Ovary (tissue), 9 donors: ENCODE results near the gene SORBS1. TPM values are rescaled to one million over a fixed set of nuclear protein-coding genes. Genes with fewer than 3 reads are reported as not detected.

ENCODE experiments used
- DNase-seq, 5 donors: peaks; one replicate each; pipeline ENCODE4 v3.0.0-alpha.2; 2019 to 2020
- H3K27ac ChIP-seq, 2 donors: fragments of 200-600 bp; one replicate each; pipeline versions ENCODE4 v1.5.1 to v1.8.0; 2019 to 2022
- H3K27me3 ChIP-seq: fragments of 200-600 bp; one replicate; pipeline ENCODE4 v1.8.0; 2022
- H3K36me3 ChIP-seq: fragments of 200-600 bp; sonication (generic); one replicate; pipeline ENCODE4 v1.5.1; 2019
- H3K4me1 ChIP-seq: one replicate; pipeline ENCODE4 v1.8.1; 2013; ENCODE audit warnings: mild to moderate bottlenecking, moderate library complexity; ENCODE audit not compliant: insufficient read depth
- H3K4me3 ChIP-seq: fragments of 200-600 bp; sonication (generic); one replicate; pipeline ENCODE4 v1.5.1; 2017
- H3K9me3 ChIP-seq, 2 donors: fragments of 200-600 bp in 1 of 2; sonication (generic) in 1 of 2; one replicate each; pipeline versions ENCODE4 v1.5.1 to v1.8.1; 2013 to 2019; ENCODE audit warnings: mild to moderate bottlenecking in 1 of 2, moderate library complexity in 1 of 2
- CTCF ChIP-seq, 3 donors: fragments of 450-650 bp in 2 of 3; fragments of 200-600 bp in 1 of 3; IDR thresholded peaks; one replicate each; pipeline versions ENCODE4 v1.5.1 to v1.8.0; 2016 to 2022; ENCODE audit warnings: antibody characterized with exemption in 3 of 3, mild to moderate bottlenecking in 1 of 3
- EP300 ChIP-seq: sonication (generic); formaldehyde crosslinking; IDR thresholded peaks from one replicate; pipeline ENCODE4 v1.6.1; 2017; ENCODE audit warnings: antibody characterized with exemption
- POLR2A ChIP-seq: fragments of 450-650 bp; IDR thresholded peaks from one replicate; pipeline ENCODE4 v1.6.1; 2017; ENCODE audit warnings: antibody characterized with exemption, mild to moderate bottlenecking, moderate library complexity
- whole genome bisulfite sequencing, 3 donors: extraction: QIAGEN DNeasy Blood & Tissue Kit in 1 of 3; methylation state at CpG; one replicate each; pipeline versions ENCODE4 v1.1.5 to v1.1.7; 2013 to 2017; 5-methylcytosine and 5-hydroxymethylcytosine counted together
- intact Hi-C, 4 donors: fragments of 100-400 bp; cut with DNase I; formaldehyde crosslinking; loops; one replicate each; pipeline versions ENCODE4 v1.11.0 to v1.15.1; 2022 to 2023
- polyA plus RNA-seq, 2 donors: library from polyadenylated mRNA; stranded (reverse); fragments of 200-250 nt in 1 of 2; fragments of 350-450 nt in 1 of 2; fragmentation: Illumina TruSeq in 1 of 2; extraction: RNeasy Lipid Tissue Mini Kit (QIAGEN cat#74804) in 1 of 2; gene quantifications; one replicate each; pipeline ENCODE4 v1.2.3, GENCODE V29; 2013 to 2014
- total RNA-seq, 7 donors: library from RNA; depleted of rRNA in 2 of 7; stranded (reverse); fragments of >200 nt in 2 of 7; fragmentation: NEBNext Ultra II Directional in 3 of 7; extraction: Animal tissue kit (Norgen Biotek cat#: 25700) in 3 of 7; gene quantifications; one replicate each; pipeline versions ENCODE4 v1.1.0 to v1.2.4, GENCODE V29; 2016 to 2023
- donor health status: DM: no; HTN: no; CAD: no; lungs with moderate emphysema.
- donor health status: DM: no; HTN: no; CAD: no.
- donor health status: Bipolar disorder and iron deficiency.
- donor health status: DM: yes; HTN: yes; CAD: no.
- donor health status: DM: no; HTN: no; CAD: no.
- donor health status: DM: yes; HTN: yes; CAD: no.

Gene SORBS1
- total and polyA plus RNA-seq, 9 donors, result 10.7 to 156 (median 20.0) TPM

GRCh38 chr10:95535526-95535925 is 25.6 kb downstream of the SORBS1 start:
- H3K27ac ChIP-seq, result no peak overlapping the region
- TF ChIP-seq CTCF (IDR thresholded peaks at IDR 0.05) (no peak), EP300 (no peak)
- H3K36me3 ChIP-seq, result no peaks in the 10 kb centered on the region
- no peak for DNase-seq
- H3K9me3 ChIP-seq, result no peaks in the 10 kb centered on the region
- no peak overlapping the region for H3K4me3 ChIP-seq
- H3K4me1 ChIP-seq, result peaks cover under 1% of the 10 kb centered on the region
- 94 to 99% (median 95%) methylated on average over 2 of the region's 2 CpGs for WGBS, 3 donors
- intact Hi-C loops, result no loop called here
- no peaks in the 10 kb centered on the region for H3K27me3 ChIP-seq

- 69 to 85% (median 84%) methylated on average over 6 of the region's 6 CpGs for WGBS, 3 donors
- Histone ChIP-seq H3K36me3 (no peaks in the 10 kb centered on the region), H3K27ac (no peak overlapping the region), H3K27me3 (no peaks in the 10 kb centered on the region), H3K4me3 (no peak overlapping the region), H3K4me1 (peaks cover 1% of the 10 kb centered on the region), H3K9me3 (no peaks in the 10 kb centered on the region)
- TF ChIP-seq EP300 (no peak), POLR2A (no peak), CTCF (IDR thresholded peaks at IDR 0.05) (no peak)
- DNase-seq, result no peak
- intact Hi-C loops, result no loop called here
These were observed 27.6 kb downstream of the SORBS1 start for GRCh38 chr10:95533590-95533989.

- DNase-seq, result no peak
- no peaks in the 10 kb centered on the region for H3K27me3 ChIP-seq
- 93 to 96% (median 94%) methylated on average over 2 of the region's 2 CpGs for WGBS, 3 donors
- intact Hi-C loops, result no loop called here
- H3K4me3 ChIP-seq, result no peak overlapping the region
- no peak overlapping the region for H3K27ac ChIP-seq
- TF ChIP-seq POLR2A (no peak), CTCF (IDR thresholded peaks at IDR 0.05) (no peak), EP300 (no peak)
- no peaks in the 10 kb centered on the region for H3K36me3 ChIP-seq
- no peaks in the 10 kb centered on the region for H3K9me3 ChIP-seq
- peaks cover 1% of the 10 kb centered on the region for H3K4me1 ChIP-seq
These were observed 28.6 kb downstream of the SORBS1 start for GRCh38 chr10:95532536-95532935.

GRCh38 chr10:95531994-95532399 is 29.2 kb downstream of the SORBS1 start:
- H3K27ac ChIP-seq, result no peak overlapping the region
- WGBS, 3 donors, result 80 to 84% (median 83%) methylated on average over 2 of the region's 2 CpGs
- intact Hi-C loops, result no loop called here

More at GRCh38 chr10:95531994-95532399, 29.2 kb downstream of the SORBS1 start:
- Histone ChIP-seq H3K36me3 (no peaks in the 10 kb centered on the region), H3K9me3 (no peaks in the 10 kb centered on the region), H3K27me3 (no peaks in the 10 kb centered on the region), H3K4me3 (no peak overlapping the region), H3K4me1 (peaks cover 1% of the 10 kb centered on the region)
- no peak for DNase-seq
- TF ChIP-seq EP300, result no peak
- no peak for TF ChIP-seq CTCF (IDR thresholded peaks at IDR 0.05)
- TF ChIP-seq POLR2A, result no peak
